GM18951 (cell line): ENCODE measurements around the gene C10orf105.

Experiments
- POLR2A ChIP-seq: IDR thresholded peaks from 4 replicates; pipeline ENCODE4 v1.6.1; 2011; ENCODE audit warnings: mild to moderate bottlenecking; ENCODE audit not compliant: insufficient read length, insufficient read depth; ENCODE audit errors: extremely low read depth
- in situ Hi-C: fragments of 300-500 bp; cut with MboI; formaldehyde crosslinking; loops from one replicate; pipeline ENCODE4 v1.12.0; 2022; ENCODE audit warnings: low sequenced_read_pairs, mixed read lengths, inconsistent platforms; ENCODE audit not compliant: unreplicated experiment

The C10orf105 gene

DNA sequence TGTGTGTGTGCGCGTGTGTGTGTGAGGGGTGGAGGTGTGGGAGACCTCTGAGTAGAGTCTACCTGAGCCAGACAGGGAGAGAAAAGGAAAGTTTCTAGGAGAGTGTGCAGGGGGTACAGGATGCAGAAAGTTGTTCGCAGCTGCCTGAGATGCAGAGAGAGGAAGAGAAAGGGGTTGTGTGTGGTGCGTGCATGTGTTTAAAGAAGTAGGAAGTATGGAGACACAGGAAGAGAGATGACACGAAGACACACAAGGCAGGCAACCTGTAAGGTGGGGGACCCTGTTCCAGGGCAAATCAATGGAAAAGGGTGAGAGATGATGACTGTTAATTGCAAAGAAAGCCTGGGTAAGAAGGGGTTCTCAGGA is 52.2 kb downstream of the C10orf105 start:
- in situ Hi-C loops, result no loop called here
- no peak for TF ChIP-seq POLR2A

DNA sequence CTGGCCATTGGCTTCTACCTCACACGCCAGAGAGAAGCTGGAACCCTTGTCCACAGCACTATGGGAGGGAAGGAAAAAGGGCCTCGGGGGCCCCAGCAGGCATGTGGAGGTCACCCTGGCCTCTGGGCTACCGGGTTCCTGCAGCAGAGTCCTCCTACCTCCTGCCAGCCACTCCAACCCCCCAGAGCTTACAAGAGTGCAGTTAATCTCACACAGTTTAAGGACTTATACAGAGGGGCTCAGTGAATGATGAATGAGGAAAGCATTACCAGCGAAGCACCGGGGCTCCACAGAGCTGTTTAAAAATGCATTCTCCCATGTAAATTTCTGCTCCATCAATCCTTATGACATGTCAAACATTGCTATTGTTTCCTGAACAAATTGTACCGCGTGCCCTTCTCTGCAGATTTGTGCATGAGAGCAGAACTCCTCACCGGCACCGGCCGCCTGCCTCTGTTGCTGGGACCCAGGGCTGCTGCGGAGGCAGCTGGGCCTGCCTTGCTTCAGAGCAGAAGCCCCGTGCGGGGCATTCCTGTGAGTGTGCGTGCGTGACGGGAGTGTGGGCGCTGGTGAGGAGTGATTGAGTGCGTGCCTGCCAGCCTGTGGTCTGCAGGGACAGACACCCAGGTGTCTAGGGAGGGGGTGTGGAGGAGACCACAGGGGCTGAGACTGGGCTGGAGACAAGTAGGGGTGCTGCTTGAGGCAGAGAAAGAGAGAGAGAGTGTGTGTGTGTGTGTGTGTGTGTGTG is 52.8 kb downstream of the C10orf105 start:
- no peak for TF ChIP-seq POLR2A
- in situ Hi-C loops, result no loop called here

DNA sequence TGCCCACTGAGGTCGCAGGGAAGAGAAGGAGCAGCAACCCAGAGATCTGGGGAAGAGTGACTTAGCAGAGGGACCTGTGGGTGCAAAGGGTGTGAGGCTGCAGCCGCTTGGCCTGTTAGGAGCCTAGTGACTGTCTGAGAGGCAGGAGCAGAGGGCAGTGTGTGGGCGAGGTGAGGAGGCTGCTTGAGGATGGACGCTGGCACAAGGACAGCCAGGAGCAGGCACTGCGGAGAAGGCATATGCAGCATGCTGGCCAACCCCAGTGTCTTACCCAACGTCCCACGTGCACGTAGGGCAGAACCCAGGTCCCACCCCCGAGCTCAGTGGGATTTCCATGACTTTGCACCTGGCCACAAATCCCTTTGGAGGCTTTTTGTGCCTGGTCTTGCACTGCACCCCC is 54.1 kb downstream of the C10orf105 start:
- in situ Hi-C loops, result no loop called here

GRCh38 chr10:71664585-71664984 is 55.0 kb downstream of the C10orf105 start:
- in situ Hi-C loops, result no loop called here
- no peak for TF ChIP-seq POLR2A

More for the DNA sequence above, 54.1 kb downstream of the C10orf105 start:
- no peak for TF ChIP-seq POLR2A

GRCh38 chr10:71663311-71663710 is 56.3 kb downstream of the C10orf105 start:
- in situ Hi-C loops, result no loop called here
- no peak for TF ChIP-seq POLR2A

GRCh38 chr10:71661779-71662336 is 57.7 kb downstream of the C10orf105 start:
- in situ Hi-C loops, result no loop called here
- no peak for TF ChIP-seq POLR2A
